Trophoblast cell (in vitro differentiated cells and primary cell): ENCODE results near the gene FRMD4A.

Experiments used
- DNase-seq, 2 donors: peaks; one replicate each; pipeline ENCODE4 v3.0.0-alpha.2; 2016
- H2AFZ ChIP-seq: 2 replicates; pipeline ENCODE4 v1.6.1; 2013; ENCODE audit warnings: low read length, moderate library complexity, mild to moderate bottlenecking; ENCODE audit not compliant: insufficient read depth, poor library complexity
- H2AK5ac ChIP-seq: 2 replicates; pipeline ENCODE4 v1.6.1; 2013; ENCODE audit warnings: mild to moderate bottlenecking, low read length
- H2BK120ac ChIP-seq: 2 replicates; pipeline ENCODE4 v1.6.1; 2013; ENCODE audit warnings: low read length, mild to moderate bottlenecking, moderate library complexity; ENCODE audit not compliant: insufficient read depth, poor library complexity
- H2BK12ac ChIP-seq: 2 replicates; pipeline ENCODE4 v1.6.1; 2013; ENCODE audit warnings: mild to moderate bottlenecking, low read length, moderate library complexity
- H2BK5ac ChIP-seq: 2 replicates; pipeline ENCODE4 v1.6.1; 2013; ENCODE audit warnings: low read length, low read depth, moderate library complexity, mild to moderate bottlenecking; ENCODE audit not compliant: poor library complexity
- H3K14ac ChIP-seq: 2 replicates; pipeline ENCODE4 v1.6.1; 2013; ENCODE audit warnings: mild to moderate bottlenecking, low read length
- H3K18ac ChIP-seq: 2 replicates; pipeline ENCODE4 v1.6.1; 2013; ENCODE audit warnings: mild to moderate bottlenecking, low read length
- H3K23ac ChIP-seq: 2 replicates; pipeline ENCODE4 v1.6.1; 2013; ENCODE audit warnings: low read length
- H3K27ac ChIP-seq: 2 replicates; pipeline ENCODE4 v1.5.1; 2013; ENCODE audit warnings: low read depth, mild to moderate bottlenecking, inconsistent platforms, low read length, moderate library complexity
- H3K27me3 ChIP-seq: 2 replicates; pipeline ENCODE4 v1.6.1; 2013; ENCODE audit warnings: inconsistent platforms, mild to moderate bottlenecking, low read length, moderate library complexity; ENCODE audit not compliant: insufficient read depth
- H3K36me3 ChIP-seq, 2 experiments: 1 replicate in 1 of 2; 2 replicates in 1 of 2; pipeline ENCODE4 v1.6.1; 2013; ENCODE audit warnings: low read length in 2 of 2, mild to moderate bottlenecking in 2 of 2, moderate library complexity in 1 of 2; ENCODE audit not compliant: insufficient read depth in 2 of 2, control insufficient read depth in 1 of 2
- H3K4ac ChIP-seq: 2 replicates; pipeline ENCODE4 v1.6.1; 2013; ENCODE audit warnings: low read depth, mild to moderate bottlenecking, low read length, moderate library complexity
- H3K4me1 ChIP-seq, 2 experiments: 1 replicate in 1 of 2; 2 replicates in 1 of 2; pipeline ENCODE4 v1.6.1; 2013; ENCODE audit warnings: low read length in 2 of 2, mild to moderate bottlenecking in 2 of 2, moderate library complexity in 1 of 2; ENCODE audit not compliant: insufficient read depth in 2 of 2, control insufficient read depth in 1 of 2
- H3K4me2 ChIP-seq: 2 replicates; pipeline ENCODE4 v1.6.1; 2013; ENCODE audit warnings: inconsistent platforms, mild to moderate bottlenecking, low read length, moderate library complexity
- H3K4me3 ChIP-seq: 2 replicates; pipeline ENCODE4 v1.5.1; 2013; ENCODE audit warnings: mild to moderate bottlenecking, low read depth, low read length, inconsistent platforms
- H3K79me1 ChIP-seq: one replicate; pipeline ENCODE4 v1.6.1; 2013; ENCODE audit warnings: low read length
- H3K79me2 ChIP-seq: 2 replicates; pipeline ENCODE4 v1.6.1; 2013; ENCODE audit warnings: low read length, mild to moderate bottlenecking; ENCODE audit not compliant: control insufficient read depth, insufficient read depth, poor library complexity
- H3K9ac ChIP-seq: 2 replicates; pipeline ENCODE4 v1.6.1; 2013; ENCODE audit warnings: mild to moderate bottlenecking, low read length
- H3K9me3 ChIP-seq: 2 replicates; pipeline ENCODE4 v1.6.1; 2013; ENCODE audit warnings: low read depth, mild to moderate bottlenecking, control low read depth, inconsistent platforms, low read length; ENCODE audit not compliant: insufficient read depth
- H4K12ac ChIP-seq: 2 replicates; pipeline ENCODE4 v1.6.1; 2013; ENCODE audit warnings: low read depth, mild to moderate bottlenecking, low read length, moderate library complexity
- H4K8ac ChIP-seq: 2 replicates; pipeline ENCODE4 v1.6.1; 2013; ENCODE audit warnings: low read depth, mild to moderate bottlenecking, low read length, moderate library complexity
- H4K91ac ChIP-seq: one replicate; pipeline ENCODE4 v1.6.1; 2013; ENCODE audit warnings: low read depth, mild to moderate bottlenecking, low read length, moderate library complexity
- WGBS: extraction: QIAGEN DNeasy Blood & Tissue Kit; methylation state at CpG from one replicate; pipeline ENCODE4 v1.1.7; 2013; ENCODE audit warnings: missing lambda C conversion rate; ENCODE audit not compliant: insufficient read length, insufficient coverage; ENCODE audit errors: extremely low coverage; 5-methylcytosine and 5-hydroxymethylcytosine counted together

FRMD4A gene

DNA sequence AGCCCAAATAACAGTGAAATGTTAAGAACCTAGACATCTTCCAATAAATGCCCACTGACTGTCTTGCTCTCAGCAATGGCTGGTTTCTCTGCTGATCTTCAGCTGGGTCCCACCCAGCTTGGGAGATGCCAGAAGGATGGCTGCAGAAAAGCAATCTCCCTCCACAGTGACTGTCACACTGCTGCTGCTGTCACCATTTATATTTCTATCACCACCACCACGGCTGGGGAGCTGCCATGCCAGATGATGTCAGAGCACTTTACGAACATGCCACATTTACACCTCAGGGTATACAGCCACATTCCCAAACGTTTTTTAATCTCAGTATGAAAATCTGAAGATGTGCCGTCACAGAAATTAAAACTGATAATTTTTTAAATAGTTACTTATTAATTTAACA is 29.8 kb upstream of the FRMD4A start:
- H4K8ac ChIP-seq: no peak overlapping the region
- WGBS: no CpG with 5 or more reads among the region's 4 CpGs

DNA sequence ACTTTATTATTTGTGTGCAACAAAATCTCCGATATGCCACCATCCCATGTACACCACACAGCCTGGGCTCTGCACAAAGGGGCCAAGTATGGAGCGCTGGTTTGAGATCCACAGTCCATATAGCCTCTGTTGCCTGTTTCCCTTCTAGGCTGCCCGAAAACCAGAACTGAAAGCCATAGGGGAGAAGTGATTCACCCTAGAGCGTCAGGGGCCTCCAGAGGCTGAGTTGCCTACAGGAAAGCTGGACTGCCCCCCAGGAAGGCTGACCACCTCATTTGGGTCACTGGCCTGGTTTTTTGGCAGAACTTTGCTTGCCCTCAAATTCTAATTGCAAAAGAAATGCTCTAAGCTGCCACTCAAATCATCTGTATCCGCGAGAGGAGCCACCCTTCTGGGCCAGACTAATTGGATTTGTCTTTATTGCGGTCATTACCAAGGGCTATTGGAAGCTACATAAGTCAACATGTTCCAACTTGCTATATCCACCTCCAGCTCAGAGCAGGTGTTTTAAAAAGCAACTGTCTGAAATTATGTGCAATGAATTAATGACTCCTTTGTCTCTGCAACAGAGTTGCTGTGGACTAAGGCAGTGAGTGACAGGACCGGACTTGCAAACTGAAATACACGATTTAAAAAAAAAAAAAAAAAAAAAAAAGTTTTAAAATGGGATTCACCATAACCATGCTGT is 28.3 kb upstream of the FRMD4A start:
- no peak overlapping the region for H3K23ac ChIP-seq
- no peak overlapping the region for H4K91ac ChIP-seq
- no peaks in the 10 kb centered on the region for H3K36me3 ChIP-seq
- H3K79me1 ChIP-seq: no peaks in the 10 kb centered on the region
- H3K4me3 ChIP-seq: no peak overlapping the region
- H2AFZ ChIP-seq: no peak overlapping the region
- no peak overlapping the region for H4K12ac ChIP-seq
- no CpG with 5 or more reads among the region's 9 CpGs for WGBS
- no peak overlapping the region for H3K18ac ChIP-seq
- H3K9me3 ChIP-seq: no peaks in the 10 kb centered on the region
- H2BK120ac ChIP-seq: no peak overlapping the region
- no peak overlapping the region for H3K4me2 ChIP-seq
- no peak for DNase-seq
- H2BK12ac ChIP-seq: no peak overlapping the region
- H3K14ac ChIP-seq: no peak overlapping the region
- no peaks in the 10 kb centered on the region for H3K4me1 ChIP-seq
- no peaks in the 10 kb centered on the region for H3K79me2 ChIP-seq
- no peak overlapping the region for H2BK5ac ChIP-seq
- H3K9ac ChIP-seq: no peak overlapping the region
- H3K27ac ChIP-seq: no peak overlapping the region
- no peak overlapping the region for H2AK5ac ChIP-seq
- no peaks in the 10 kb centered on the region for H3K27me3 ChIP-seq
- H4K8ac ChIP-seq: no peak overlapping the region
- H3K4ac ChIP-seq: no peak overlapping the region

More for the DNA sequence above, 29.8 kb upstream of the FRMD4A start:
- H3K9me3 ChIP-seq: no peaks in the 10 kb centered on the region
- H2BK120ac ChIP-seq: no peak overlapping the region
- no peak overlapping the region for H3K23ac ChIP-seq
- no peak overlapping the region for H2BK5ac ChIP-seq
- H3K27me3 ChIP-seq: no peaks in the 10 kb centered on the region
- H3K14ac ChIP-seq: no peak overlapping the region
- H4K91ac ChIP-seq: no peak overlapping the region
- H3K18ac ChIP-seq: no peak overlapping the region
- H3K36me3 ChIP-seq: no peaks in the 10 kb centered on the region
- H2BK12ac ChIP-seq: no peak overlapping the region
- H3K79me1 ChIP-seq: no peaks in the 10 kb centered on the region
- no peak overlapping the region for H2AFZ ChIP-seq
- no peak overlapping the region for H2AK5ac ChIP-seq
- H3K27ac ChIP-seq: no peak overlapping the region
- peak overlapping the region; percentile 17 for H3K9ac ChIP-seq
- no peak overlapping the region for H3K4me3 ChIP-seq
- no peaks in the 10 kb centered on the region for H3K4me1 ChIP-seq
- DNase-seq: no peak
- H3K4me2 ChIP-seq: no peak overlapping the region
- no peak overlapping the region for H4K12ac ChIP-seq
- H3K4ac ChIP-seq: no peak overlapping the region
- no peaks in the 10 kb centered on the region for H3K79me2 ChIP-seq

DNA sequence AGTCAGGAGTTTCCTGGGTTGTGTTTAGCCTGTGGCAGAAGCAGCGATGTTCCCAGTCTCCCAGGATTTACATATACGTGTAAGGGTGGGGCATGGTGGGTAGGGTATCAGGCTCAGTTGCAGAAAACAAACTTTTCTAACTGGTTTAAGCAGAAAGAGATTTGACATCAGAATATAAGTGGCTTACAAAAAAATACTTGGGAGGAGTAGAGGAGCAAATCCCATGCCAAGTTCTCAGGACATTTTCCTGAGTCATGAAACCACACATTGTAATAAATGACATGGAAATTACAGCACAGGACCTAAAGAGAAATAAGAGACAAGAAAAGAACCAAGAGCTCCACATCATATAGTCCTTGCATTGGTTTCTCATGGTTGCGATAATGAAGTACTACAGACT is 26.2 kb upstream of the FRMD4A start:
- H3K4ac ChIP-seq: no peak overlapping the region
- H3K79me2 ChIP-seq: no peaks in the 10 kb centered on the region
- no peak overlapping the region for H4K91ac ChIP-seq
- no peak overlapping the region for H2BK12ac ChIP-seq
- no peaks in the 10 kb centered on the region for H3K79me1 ChIP-seq
- no peak overlapping the region for H3K27ac ChIP-seq
- H3K36me3 ChIP-seq: no peaks in the 10 kb centered on the region
- H2AK5ac ChIP-seq: no peak overlapping the region
- H3K18ac ChIP-seq: no peak overlapping the region
- H3K4me1 ChIP-seq: peaks cover 0 to 2% of the 10 kb centered on the region in 2 experiments
- WGBS: no CpG with 5 or more reads among the region's 3 CpGs
- H3K9me3 ChIP-seq: no peaks in the 10 kb centered on the region
- H3K14ac ChIP-seq: no peak overlapping the region
- no peaks in the 10 kb centered on the region for H3K27me3 ChIP-seq
- H3K4me3 ChIP-seq: no peak overlapping the region
- no peak overlapping the region for H4K12ac ChIP-seq
- DNase-seq: no peak
- H3K23ac ChIP-seq: no peak overlapping the region
- H3K9ac ChIP-seq: no peak overlapping the region
- no peak overlapping the region for H2BK120ac ChIP-seq
- no peak overlapping the region for H2BK5ac ChIP-seq
- no peak overlapping the region for H3K4me2 ChIP-seq
- no peak overlapping the region for H2AFZ ChIP-seq
- no peak overlapping the region for H4K8ac ChIP-seq

DNA sequence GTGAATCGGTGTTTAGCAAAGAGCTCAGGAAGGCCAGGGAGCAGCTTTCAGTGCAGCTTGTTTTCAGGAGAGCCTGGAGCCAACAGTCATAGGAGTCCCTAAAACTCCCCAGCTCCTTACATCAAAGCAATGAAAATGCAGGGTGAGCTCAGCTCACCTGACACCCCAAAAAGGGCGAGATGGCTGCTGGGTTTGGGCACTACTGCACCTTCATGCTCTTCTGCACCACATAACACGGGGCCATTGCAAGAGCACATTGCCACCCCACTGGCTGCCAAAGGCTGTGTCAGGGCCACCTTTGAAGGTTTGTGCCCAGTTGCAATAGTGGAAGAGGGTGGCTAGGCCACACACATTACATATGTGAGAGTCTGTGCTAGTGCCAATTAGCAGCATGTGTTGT is 25.0 kb upstream of the FRMD4A start:
- Histone ChIP-seq H2AFZ (no peak overlapping the region), H3K4me2 (no peak overlapping the region), H2BK120ac (no peak overlapping the region), H4K91ac (no peak overlapping the region), H3K23ac (no peak overlapping the region), H3K27me3 (no peaks in the 10 kb centered on the region), H3K9me3 (no peaks in the 10 kb centered on the region), H4K8ac (no peak overlapping the region), H3K79me1 (no peaks in the 10 kb centered on the region), H3K4me3 (no peak overlapping the region), H3K36me3 (no peaks in the 10 kb centered on the region), H3K9ac (no peak overlapping the region), H2BK5ac (no peak overlapping the region), H3K27ac (no peak overlapping the region), H3K79me2 (no peaks in the 10 kb centered on the region), H2BK12ac (no peak overlapping the region), H2AK5ac (no peak overlapping the region), H3K4me1 (peaks cover 0 to 2% of the 10 kb centered on the region in 2 experiments), H4K12ac (no peak overlapping the region), H3K4ac (no peak overlapping the region), H3K14ac (no peak overlapping the region), H3K18ac (no peak overlapping the region)
- WGBS: no CpG with 5 or more reads among the region's 3 CpGs
- no peak for DNase-seq
